Measurements from ENCODE around the gene EVC2. TPM values are rescaled to one million over a fixed set of nuclear protein-coding genes. Genes with fewer than 3 reads are reported as not detected.

Gene EVC2
- total RNA-seq, 1 experiment from 2014 or later: 7.8 TPM

- no peak overlapping the region for H4K91ac ChIP-seq (ENCODE audit: insufficient read length, low read depth, low read length)
- no peak overlapping the region for H3T11ph ChIP-seq (ENCODE audit: low read length)
- no peak overlapping the region for H3K4me2 ChIP-seq (ENCODE audit: insufficient read depth, insufficient read length, low read length)
- no peak for TF ChIP-seq CTCF (conservative IDR thresholded peaks at IDR 0.05)
- no peak overlapping the region for H3K18ac ChIP-seq (ENCODE audit: insufficient read length, low read depth, low read length)
- Mint-ChIP-seq H3K4me3 (no peak overlapping the region), H3K36me3 (ENCODE audit: insufficient read depth in 1 of 3, low read depth in 3 of 3) (peaks cover 0 to 24% (median 5%) of the 10 kb centered on the region in 3 experiments; a peak in 3 of 7 replicates), H3K4me1 (no peaks in the 10 kb centered on the region), H3K27ac (no peak overlapping the region), H3K27me3 (ENCODE audit: low read depth) (no peaks in the 10 kb centered on the region), H3K9me3 (no peaks in the 10 kb centered on the region)
- no peak overlapping the region for H3K4ac ChIP-seq (ENCODE audit: low read depth, low read length)
- DNase-seq: no peak
- no peak overlapping the region for H2AK5ac ChIP-seq (ENCODE audit: insufficient read length, low read length)
- no peaks in the 10 kb centered on the region for H3K9me3 ChIP-seq (ENCODE audit: control insufficient read depth, low read depth, low read length)
- no peak overlapping the region for H2BK12ac ChIP-seq (ENCODE audit: insufficient read length, low read depth, low read length)
- H4K20me1 ChIP-seq (ENCODE audit: control insufficient read depth, insufficient read depth, insufficient read length): no peaks in the 10 kb centered on the region
- no peak overlapping the region for H3K14ac ChIP-seq (ENCODE audit: insufficient read depth, low read length)
- no peak overlapping the region for H4K8ac ChIP-seq (replicated peaks; ENCODE audit: insufficient read length, low read depth, low read length)
- no peaks in the 10 kb centered on the region for H3K79me1 ChIP-seq (ENCODE audit: insufficient read depth, low read depth, low read length, poor library complexity, severe bottlenecking)
- no peak overlapping the region for H4K5ac ChIP-seq (ENCODE audit: insufficient read length, low read depth, low read length)
- no peaks in the 10 kb centered on the region for H3K27me3 ChIP-seq (ENCODE audit: insufficient read depth, low read length)
- no peak overlapping the region for H3K23ac ChIP-seq (ENCODE audit: insufficient read length, low read depth, low read length)
- no peak overlapping the region for H2BK20ac ChIP-seq (ENCODE audit: low read depth, low read length, poor library complexity, severe bottlenecking)
- no peaks in the 10 kb centered on the region for H3K4me1 ChIP-seq (ENCODE audit: insufficient read depth, low read length)
- no peaks in the 10 kb centered on the region for H3K23me2 ChIP-seq (ENCODE audit: insufficient read length, low read depth, low read length, poor library complexity, severe bottlenecking)
- H3K79me2 ChIP-seq (ENCODE audit: insufficient read depth, low read length): no peaks in the 10 kb centered on the region
- no peak overlapping the region for H2BK15ac ChIP-seq (ENCODE audit: low read depth, low read length)
- H2BK5ac ChIP-seq (ENCODE audit: insufficient read length, low read length): no peak overlapping the region
- no peak overlapping the region for H2AFZ ChIP-seq (ENCODE audit: low read length)
- WGBS (ENCODE audit: extremely low coverage, insufficient read length, low lambda C conversion rate): no CpG with 5 or more reads among the region's 8 CpGs
- H3K56ac ChIP-seq (ENCODE audit: insufficient read length, low read depth, low read length): no peak overlapping the region
- H3K27ac ChIP-seq (ENCODE audit: insufficient read length, low read depth, low read length): no peak overlapping the region
- no peak overlapping the region for H3K9ac ChIP-seq (ENCODE audit: extremely low read depth, insufficient read length, low read length)
- no peak overlapping the region for H2BK120ac ChIP-seq (ENCODE audit: low read depth, low read length, poor library complexity, severe bottlenecking)
Observed at GRCh38 chr4:5676763-5677162, 31.6 kb downstream of the EVC2 start.
